Fibroblast of mammary gland (primary cell): Measurements from ENCODE around the gene ADAMTS2.

Experiments
- DNase-seq: peaks from one replicate; pipeline ENCODE4 v3.0.0-alpha.2; 2010; ENCODE audit warnings: low read depth
- H3K4me3 ChIP-seq: 2 replicates; pipeline ENCODE4 v1.5.1; 2011; ENCODE audit warnings: low read depth, mild to moderate bottlenecking, low read length, moderate library complexity; ENCODE audit not compliant: control insufficient read depth
- CTCF ChIP-seq: conservative IDR thresholded peaks from 2 replicates; pipeline ENCODE4 v1.5.1; 2011; ENCODE audit warnings: low read depth, low read length, inconsistent platforms; ENCODE audit not compliant: control insufficient read depth, insufficient read depth

The ADAMTS2 gene

GRCh38 chr5:179214678-179215077, 130.6 kb downstream of the ADAMTS2 start:
- DNase-seq: no peak
- TF ChIP-seq CTCF: no peak

GRCh38 chr5:179212870-179213269, 132.4 kb downstream of the ADAMTS2 start:
- TF ChIP-seq CTCF: peak; percentile 47
- no peak for DNase-seq
- H3K4me3 ChIP-seq: no peak overlapping the region

More at GRCh38 chr5:179214678-179215077, 130.6 kb downstream of the ADAMTS2 start:
- no peak overlapping the region for H3K4me3 ChIP-seq

DNA sequence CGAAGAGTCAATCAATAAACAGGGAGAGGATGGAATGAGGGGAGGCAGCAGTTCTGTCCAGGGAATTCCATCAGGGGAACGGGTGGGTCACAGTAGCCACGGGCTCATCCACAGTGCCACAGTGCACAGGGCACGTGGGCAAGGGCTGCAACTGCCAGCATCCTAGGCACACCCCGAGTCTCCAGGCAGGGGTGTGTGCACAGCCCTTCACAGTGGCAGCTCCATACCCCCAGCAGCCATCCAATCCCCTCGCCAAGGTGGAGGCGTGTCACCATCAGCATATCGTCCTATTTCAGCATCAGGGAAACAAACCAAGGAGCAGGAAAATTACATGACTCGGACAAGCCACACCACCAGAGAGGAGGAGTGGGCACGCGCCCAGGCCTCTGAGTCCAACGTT, 133.6 kb downstream of the ADAMTS2 start:
- no peak for DNase-seq
- H3K4me3 ChIP-seq: no peak overlapping the region
- TF ChIP-seq CTCF: no peak

- no peak overlapping the region for H3K4me3 ChIP-seq
- DNase-seq: peak; percentile 30
- TF ChIP-seq CTCF: no peak
Measured at GRCh38 chr5:179211068-179211467, 134.2 kb downstream of the ADAMTS2 start.

GRCh38 chr5:179210478-179210877, 134.8 kb downstream of the ADAMTS2 start:
- DNase-seq: no peak
- no peak for TF ChIP-seq CTCF
- H3K4me3 ChIP-seq: no peak overlapping the region

DNA sequence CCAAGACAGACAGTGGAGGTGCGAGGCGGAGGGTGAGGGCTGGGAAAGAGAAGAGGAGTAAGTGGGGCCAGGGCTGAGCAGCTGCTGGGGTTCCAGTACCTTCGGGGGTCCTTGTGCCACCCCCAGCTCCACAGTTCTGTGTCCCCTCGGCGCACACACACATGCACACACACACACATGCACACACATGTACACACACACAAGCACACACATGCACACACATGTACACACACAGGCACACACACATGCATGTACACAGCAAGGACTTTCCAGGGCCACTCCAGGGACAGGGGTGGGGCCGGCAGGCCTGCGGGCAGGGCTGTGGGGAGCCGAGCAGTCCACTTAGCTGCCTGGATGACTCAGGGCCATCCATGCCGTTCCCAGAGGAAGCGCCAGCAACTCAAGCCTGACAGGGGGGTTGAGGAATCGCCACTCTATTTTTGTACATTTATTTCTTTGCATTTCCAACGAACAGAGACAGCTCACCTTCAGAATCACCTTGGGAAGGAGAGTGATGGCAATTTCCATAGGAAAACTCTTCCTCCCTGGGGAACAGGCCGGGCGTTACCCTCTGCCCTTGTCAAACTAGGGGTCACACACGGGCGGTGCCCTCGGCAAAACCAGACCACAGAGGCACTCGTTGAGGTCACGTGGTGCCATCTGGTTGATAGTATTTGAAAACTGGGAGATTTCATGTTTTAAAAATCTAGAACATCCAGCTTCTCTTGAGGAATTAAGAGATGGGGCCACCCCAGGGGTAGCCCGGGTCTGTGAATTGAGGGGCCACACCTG, 135.7 kb downstream of the ADAMTS2 start:
- peak; percentile 82 for DNase-seq
- TF ChIP-seq CTCF: no peak
- no peak overlapping the region for H3K4me3 ChIP-seq
